ENCODE results near the gene LIMCH1. TPM values are rescaled to one million over a fixed set of nuclear protein-coding genes. Genes with fewer than 3 reads are reported as not detected.

The LIMCH1 gene
- total RNA-seq, 3 donors from 2014 or later (not counting 1 experiment from before 2014, with no cell fraction given) = 0.05 TPM; not detected in 2

DNA sequence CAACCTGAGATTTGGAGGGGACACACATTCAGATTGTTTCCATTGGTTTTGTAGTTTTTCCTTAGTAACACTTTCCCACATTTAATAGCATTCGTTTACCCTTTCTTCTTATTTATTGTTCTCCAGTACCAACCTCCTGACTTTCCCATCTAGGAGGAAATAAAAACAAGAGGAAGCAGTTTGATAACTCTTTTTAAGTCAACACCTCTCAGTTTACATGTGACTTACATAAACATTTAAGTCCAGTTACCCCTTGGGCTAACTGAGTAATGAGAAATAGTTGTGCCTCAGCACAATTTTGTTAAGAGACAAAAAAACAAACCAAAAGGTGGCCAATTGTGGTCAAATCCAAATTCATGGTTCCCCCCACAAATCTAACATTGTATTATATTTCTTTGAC, 175.8 kb downstream of the LIMCH1 start:
- Mint-ChIP-seq H3K27ac (no peak overlapping the region), H3K36me3 (no peaks in the 10 kb centered on the region), H3K4me1 (no peaks in the 10 kb centered on the region), H3K4me3 (no peak overlapping the region), H3K27me3 (ENCODE audit: low read depth in 2 of 2) (no peaks in the 10 kb centered on the region), H3K9me3 (peaks cover under 1 to 2% of the 10 kb centered on the region in 2 donors)
- no peak for DNase-seq
- H3K4me3 ChIP-seq (ENCODE audit: low read length) = no peak overlapping the region
- no peaks in the 10 kb centered on the region for H3K9me3 ChIP-seq (ENCODE audit: control insufficient read depth, insufficient read depth, low read length)
- no peaks in the 10 kb centered on the region for H3K27me3 ChIP-seq (ENCODE audit: control insufficient read depth, insufficient read depth, low read length)
- H3K4me1 ChIP-seq (ENCODE audit: control insufficient read depth, insufficient read depth, low read length) = no peaks in the 10 kb centered on the region
- TF ChIP-seq, protein P1, sequence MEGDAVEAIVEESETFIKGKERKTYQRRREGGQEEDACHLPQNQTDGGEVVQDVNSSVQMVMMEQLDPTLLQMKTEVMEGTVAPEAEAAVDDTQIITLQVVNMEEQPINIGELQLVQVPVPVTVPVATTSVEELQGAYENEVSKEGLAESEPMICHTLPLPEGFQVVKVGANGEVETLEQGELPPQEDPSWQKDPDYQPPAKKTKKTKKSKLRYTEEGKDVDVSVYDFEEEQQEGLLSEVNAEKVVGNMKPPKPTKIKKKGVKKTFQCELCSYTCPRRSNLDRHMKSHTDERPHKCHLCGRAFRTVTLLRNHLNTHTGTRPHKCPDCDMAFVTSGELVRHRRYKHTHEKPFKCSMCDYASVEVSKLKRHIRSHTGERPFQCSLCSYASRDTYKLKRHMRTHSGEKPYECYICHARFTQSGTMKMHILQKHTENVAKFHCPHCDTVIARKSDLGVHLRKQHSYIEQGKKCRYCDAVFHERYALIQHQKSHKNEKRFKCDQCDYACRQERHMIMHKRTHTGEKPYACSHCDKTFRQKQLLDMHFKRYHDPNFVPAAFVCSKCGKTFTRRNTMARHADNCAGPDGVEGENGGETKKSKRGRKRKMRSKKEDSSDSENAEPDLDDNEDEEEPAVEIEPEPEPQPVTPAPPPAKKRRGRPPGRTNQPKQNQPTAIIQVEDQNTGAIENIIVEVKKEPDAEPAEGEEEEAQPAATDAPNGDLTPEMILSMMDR (IDR thresholded peaks at IDR 0.05) = no peak
- 100% methylated on average over 1 of the region's 1 CpG for WGBS (ENCODE audit: insufficient coverage)
- no peak for ATAC-seq
- intact Hi-C loops (cut with micrococcal nuclease) = no loop called here
- H3K36me3 ChIP-seq (ENCODE audit: control insufficient read depth, insufficient read depth, low read length) = no peaks in the 10 kb centered on the region
- H3K27ac ChIP-seq (ENCODE audit: low read length) = no peak overlapping the region

DNA sequence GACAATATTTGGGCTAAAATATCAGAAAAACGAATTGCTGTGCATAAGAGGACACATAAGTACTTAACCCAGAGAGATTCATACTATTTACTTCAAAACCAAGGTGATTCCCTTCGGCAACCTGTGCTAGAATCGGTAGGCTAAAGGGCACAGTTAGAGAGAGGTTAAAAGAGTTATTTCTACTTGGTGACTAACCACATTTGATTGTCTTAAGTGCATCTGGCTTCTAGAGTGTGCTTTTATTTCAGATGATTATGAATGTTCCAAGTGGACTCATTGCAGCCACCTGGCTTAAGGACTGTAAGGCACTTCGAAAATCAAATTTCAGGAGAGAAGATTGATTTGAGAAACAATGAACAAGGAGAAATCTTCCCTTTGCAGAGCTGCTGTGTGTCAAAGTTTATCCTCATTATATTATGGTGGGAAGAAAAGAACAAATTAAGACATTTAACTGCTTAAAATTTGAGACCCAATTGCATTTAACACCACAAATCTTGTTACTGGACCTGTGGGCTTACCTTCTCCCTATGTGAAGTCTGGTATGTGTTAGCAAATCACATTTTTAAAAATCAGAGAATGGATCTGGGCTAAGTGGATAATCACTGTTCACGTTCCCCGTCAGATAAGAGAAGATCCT, 176.5 kb downstream of the LIMCH1 start:
- Mint-ChIP-seq H3K4me1 (no peaks in the 10 kb centered on the region), H3K4me3 (no peak overlapping the region), H3K9me3 (peaks cover 3 to 5% of the 10 kb centered on the region in 2 donors), H3K27me3 (ENCODE audit: low read depth in 2 of 2) (no peaks in the 10 kb centered on the region), H3K27ac (no peak overlapping the region), H3K36me3 (no peaks in the 10 kb centered on the region)
- no peak for ATAC-seq
- Histone ChIP-seq H3K27me3 (ENCODE audit: control insufficient read depth, insufficient read depth, low read length) (no peaks in the 10 kb centered on the region), H3K27ac (ENCODE audit: low read length) (no peak overlapping the region), H3K4me1 (ENCODE audit: control insufficient read depth, insufficient read depth, low read length) (no peaks in the 10 kb centered on the region), H3K9me3 (ENCODE audit: control insufficient read depth, insufficient read depth, low read length) (no peaks in the 10 kb centered on the region), H3K4me3 (ENCODE audit: low read length) (no peak overlapping the region), H3K36me3 (ENCODE audit: control insufficient read depth, insufficient read depth, low read length) (no peaks in the 10 kb centered on the region)
- no peak for DNase-seq
- WGBS (ENCODE audit: insufficient coverage) = 83% methylated on average over 6 of the region's 6 CpGs
- TF ChIP-seq, protein P1 (IDR thresholded peaks at IDR 0.05) = no peak
- intact Hi-C loops (cut with micrococcal nuclease) = no loop called here

- H3K36me3 ChIP-seq (ENCODE audit: control insufficient read depth, insufficient read depth, low read length) = no peaks in the 10 kb centered on the region
- peaks cover 3 to 6% of the 10 kb centered on the region in 2 donors for H3K9me3 Mint-ChIP-seq
- ATAC-seq = no peak
- no peak overlapping the region for H3K4me3 Mint-ChIP-seq
- no peaks in the 10 kb centered on the region for H3K27me3 ChIP-seq (ENCODE audit: control insufficient read depth, insufficient read depth, low read length)
- no peaks in the 10 kb centered on the region for H3K27me3 Mint-ChIP-seq (ENCODE audit: low read depth in 2 of 2)
- intact Hi-C loops (cut with micrococcal nuclease) = no loop called here
- H3K27ac ChIP-seq (ENCODE audit: low read length) = no peak overlapping the region
- 75% methylated on average over 1 of the region's 1 CpG for WGBS (ENCODE audit: insufficient coverage)
- no peaks in the 10 kb centered on the region for H3K4me1 ChIP-seq (ENCODE audit: control insufficient read depth, insufficient read depth, low read length)
- H3K27ac Mint-ChIP-seq = no peak overlapping the region
- H3K4me3 ChIP-seq (ENCODE audit: low read length) = no peak overlapping the region
- TF ChIP-seq, protein P1 (IDR thresholded peaks at IDR 0.05) = no peak
- H3K9me3 ChIP-seq (ENCODE audit: control insufficient read depth, insufficient read depth, low read length) = no peaks in the 10 kb centered on the region
- H3K4me1 Mint-ChIP-seq = no peaks in the 10 kb centered on the region
- no peaks in the 10 kb centered on the region for H3K36me3 Mint-ChIP-seq
- no peak for DNase-seq
Measured at GRCh38 chr4:41715155-41715554, 177.2 kb downstream of the LIMCH1 start.

GRCh38 chr4:41718907-41719306, 180.9 kb downstream of the LIMCH1 start:
- no peaks in the 10 kb centered on the region for H3K27me3 ChIP-seq (ENCODE audit: control insufficient read depth, insufficient read depth, low read length)
- H3K27ac ChIP-seq (ENCODE audit: low read length) = no peak overlapping the region
- Mint-ChIP-seq H3K4me3 (no peak overlapping the region), H3K9me3 (peaks cover 3 to 5% of the 10 kb centered on the region in 2 donors), H3K27ac (no peak overlapping the region), H3K4me1 (no peaks in the 10 kb centered on the region), H3K36me3 (no peaks in the 10 kb centered on the region), H3K27me3 (ENCODE audit: low read depth in 2 of 2) (no peaks in the 10 kb centered on the region)
- TF ChIP-seq, protein P1 (IDR thresholded peaks at IDR 0.05) = no peak
- DNase-seq (no peak), ATAC-seq (no peak)
- H3K4me3 ChIP-seq (ENCODE audit: low read length) = no peak overlapping the region
- no peaks in the 10 kb centered on the region for H3K4me1 ChIP-seq (ENCODE audit: control insufficient read depth, insufficient read depth, low read length)
- no peaks in the 10 kb centered on the region for H3K9me3 ChIP-seq (ENCODE audit: control insufficient read depth, insufficient read depth, low read length)
- intact Hi-C loops (cut with micrococcal nuclease) = no loop called here
- H3K36me3 ChIP-seq (ENCODE audit: control insufficient read depth, insufficient read depth, low read length) = no peaks in the 10 kb centered on the region
